GM21529 (cell line): Measurements from ENCODE around the gene IL22RA1.

Experiments
- ATAC-seq: cut with Tn5 transposase; IDR thresholded peaks from one replicate; pipeline ENCODE4 v1.9.1; 2021; ENCODE audit not compliant: unreplicated experiment

Gene IL22RA1

DNA sequence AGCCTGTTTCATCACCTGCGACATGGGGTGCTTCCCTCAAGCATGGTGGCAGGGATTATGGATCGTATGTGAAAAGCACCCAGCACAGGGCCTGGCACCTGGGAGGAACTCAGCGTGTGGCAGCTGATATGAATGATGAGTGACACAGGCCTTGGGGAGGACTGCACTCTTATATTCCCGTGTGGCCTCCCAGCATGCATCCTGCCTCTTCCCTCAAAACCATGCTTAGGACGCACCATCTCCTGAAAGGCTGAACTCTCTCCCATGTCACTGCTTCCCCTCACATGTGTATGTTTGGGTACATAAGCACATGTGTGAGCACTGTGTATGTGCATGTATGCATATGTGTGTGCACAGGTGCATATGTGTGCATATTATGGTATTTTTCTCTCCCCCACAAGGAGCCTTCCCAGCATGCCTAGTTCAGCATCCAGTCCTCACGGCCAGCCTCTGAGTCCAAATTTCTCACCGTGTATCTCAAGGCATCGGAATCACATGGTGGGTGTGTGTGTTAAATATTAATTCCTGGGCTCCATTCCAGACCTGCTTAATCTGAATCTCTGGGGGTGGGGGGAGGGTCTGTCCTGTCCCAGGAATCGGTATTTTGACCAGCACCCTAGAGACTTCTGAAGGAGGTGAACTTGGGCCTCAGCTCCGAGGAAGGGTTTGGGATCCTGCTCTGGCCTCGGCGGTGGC lies 43.8 kb downstream of the IL22RA1 start:
- no peak for ATAC-seq

DNA sequence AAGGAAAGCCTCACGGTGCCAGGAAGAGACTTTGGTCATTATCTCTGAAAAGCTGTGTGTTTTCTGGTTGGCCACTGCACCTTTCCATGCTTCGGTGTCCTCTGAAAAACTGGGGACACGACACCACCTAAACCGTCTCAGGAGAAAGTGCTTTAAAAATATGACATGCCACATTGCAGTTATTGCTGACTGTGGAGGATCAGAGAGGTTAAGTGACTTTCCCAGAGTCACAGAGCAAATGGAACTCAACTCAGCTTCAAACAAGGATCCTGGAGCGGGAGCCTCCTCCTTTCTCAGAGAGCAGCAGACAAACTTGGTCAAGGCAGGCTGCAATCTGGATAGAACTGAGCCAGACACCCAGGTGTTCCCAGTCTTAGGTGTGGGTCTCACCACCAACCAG lies 44.8 kb downstream of the IL22RA1 start:
- no peak for ATAC-seq

DNA sequence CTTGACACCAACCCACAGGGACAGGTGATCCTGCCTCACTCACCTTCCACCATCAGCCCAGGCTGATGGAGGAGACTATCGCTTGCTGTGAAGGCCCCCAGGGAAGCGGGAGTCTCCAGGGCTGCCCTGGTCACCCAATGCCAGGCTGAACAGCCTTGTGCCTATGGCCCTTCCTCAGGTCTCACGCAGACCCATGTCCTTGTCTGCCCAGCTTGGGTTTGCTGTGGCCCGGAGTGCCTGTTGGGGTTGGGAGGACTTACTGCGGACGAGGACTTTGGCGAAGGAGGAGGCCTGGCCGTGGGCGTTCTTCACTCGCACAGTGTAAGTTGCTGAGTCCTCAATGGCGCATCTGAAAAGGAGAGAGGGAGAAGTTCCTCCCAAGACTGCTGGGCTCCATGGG lies 45.3 kb downstream of the IL22RA1 start:
- no peak for ATAC-seq

DNA sequence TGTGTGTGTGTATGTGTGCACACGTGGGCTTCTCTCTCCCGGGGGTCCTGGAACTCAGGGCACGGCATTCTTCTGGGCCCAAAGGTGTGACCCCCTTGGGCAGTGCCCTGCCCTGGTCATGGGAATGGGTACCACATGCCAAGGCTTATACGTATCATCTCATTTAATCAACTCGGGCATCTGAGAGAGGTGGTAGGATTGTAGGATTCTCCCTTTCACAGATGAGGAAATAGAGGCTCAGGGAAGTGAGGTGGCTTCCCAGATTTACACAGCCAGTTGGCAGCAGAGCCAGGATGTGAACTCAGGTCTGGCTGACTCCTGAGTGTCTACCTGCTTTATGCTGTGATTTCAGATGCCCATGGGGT lies 46.2 kb downstream of the IL22RA1 start:
- no peak for ATAC-seq

DNA sequence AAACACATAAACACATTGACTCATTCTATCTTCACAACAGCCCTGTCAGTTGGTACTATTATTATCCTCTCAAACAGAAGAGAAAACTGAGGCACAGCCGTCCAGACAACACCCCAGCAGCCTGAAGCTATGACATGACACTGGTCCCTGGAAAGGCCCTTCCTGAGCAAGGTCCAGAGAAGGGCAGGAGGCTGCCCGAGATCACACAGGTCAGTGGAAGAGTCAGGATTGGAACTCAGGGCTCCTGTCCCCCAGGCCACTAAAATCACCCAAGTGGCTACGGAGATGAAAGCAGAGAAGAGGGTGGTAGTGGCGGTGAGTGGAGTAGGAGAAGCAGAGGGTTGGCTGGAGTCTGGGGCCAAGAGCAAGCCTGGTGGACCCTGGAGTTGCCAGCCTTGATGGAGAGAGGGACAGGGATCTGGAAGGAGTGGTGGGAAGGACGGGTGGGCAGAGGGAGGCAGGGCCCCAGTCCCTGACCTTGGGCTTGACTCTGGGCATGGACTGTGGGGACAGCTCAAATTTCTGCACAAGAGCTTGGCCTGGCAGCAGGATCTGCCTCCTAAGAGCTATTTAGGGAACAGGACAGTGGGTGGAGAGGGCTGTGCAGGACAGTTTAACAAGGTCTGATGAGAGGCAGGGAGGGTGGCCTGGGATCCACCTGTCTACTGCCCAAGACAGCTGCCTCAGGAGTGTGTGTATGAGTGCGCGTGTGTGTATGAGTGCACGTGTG lies 46.8 kb downstream of the IL22RA1 start:
- no peak for ATAC-seq

DNA sequence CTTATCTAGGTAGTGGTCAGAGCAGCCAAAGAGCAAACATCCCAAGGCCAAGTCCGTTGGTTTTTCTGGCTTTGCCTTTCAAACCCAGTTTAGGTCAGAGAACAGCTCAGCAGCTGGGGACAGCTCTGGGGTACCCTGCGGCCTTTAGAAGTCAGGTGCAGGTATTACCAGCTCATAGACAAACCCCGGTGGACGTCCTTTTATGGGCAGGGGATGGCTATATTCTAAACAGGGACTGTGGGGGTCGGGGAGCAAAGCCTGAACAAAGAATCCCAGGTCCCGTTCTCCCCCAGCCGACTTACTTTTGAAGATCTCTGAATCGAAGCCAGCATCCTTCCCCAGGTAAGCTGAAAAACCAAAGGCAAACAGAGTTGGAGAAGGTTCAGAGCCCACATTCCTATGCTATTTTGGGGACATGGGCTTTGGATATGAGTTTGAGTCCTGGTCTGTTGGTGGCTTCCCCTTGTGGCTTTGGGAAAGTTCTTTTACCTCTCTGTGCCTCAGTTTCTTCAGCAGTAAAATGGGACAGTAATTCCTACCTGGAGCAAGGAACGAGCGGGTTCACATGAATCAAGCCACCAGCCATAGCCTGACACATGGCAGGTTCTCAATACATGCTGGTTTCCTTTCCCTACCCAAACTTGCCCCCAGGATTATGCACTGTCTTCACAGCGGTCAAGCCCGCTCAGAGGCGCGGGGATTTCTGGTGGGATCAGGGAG lies 47.6 kb downstream of the IL22RA1 start:
- ATAC-seq: no peak

DNA sequence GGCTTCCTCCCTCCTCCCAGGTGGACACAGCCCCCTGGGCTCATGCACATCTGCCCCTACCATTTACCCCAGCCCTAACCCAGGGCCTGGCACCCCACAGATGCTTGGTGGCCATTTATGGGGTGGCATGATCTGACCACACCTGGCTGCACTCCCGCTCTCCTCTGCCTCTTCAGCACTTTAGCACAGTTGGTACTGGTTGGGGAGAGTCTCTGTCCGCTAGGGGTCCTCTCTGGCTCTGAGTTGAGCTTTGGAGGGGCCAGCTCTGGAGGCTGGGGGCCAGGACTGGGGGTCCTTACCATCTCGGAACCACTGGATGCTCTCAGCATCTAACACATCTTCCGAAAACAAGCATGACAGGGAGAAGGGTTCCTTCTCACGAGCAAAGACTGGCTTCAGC lies 48.4 kb downstream of the IL22RA1 start:
- no peak for ATAC-seq

DNA sequence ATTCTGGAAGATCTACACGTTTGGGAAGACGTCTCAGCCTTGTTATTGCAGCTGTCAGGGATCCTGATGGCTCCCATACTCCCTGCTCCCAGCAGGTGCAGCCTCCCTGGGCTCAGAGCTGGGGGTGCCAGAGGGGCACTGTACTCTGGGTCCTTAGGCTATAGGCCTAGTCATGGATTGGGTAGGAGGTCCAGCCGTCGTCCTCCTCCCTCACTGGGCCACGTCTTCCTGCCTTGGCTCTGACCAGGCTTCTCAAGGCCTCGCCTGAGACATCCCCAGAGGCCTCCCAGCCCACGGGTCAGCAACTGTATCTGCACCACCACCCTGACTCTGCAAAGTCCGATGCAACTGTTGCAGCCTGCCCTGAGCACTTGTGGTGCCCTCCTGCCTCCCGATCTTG lies 49.2 kb downstream of the IL22RA1 start:
- ATAC-seq: no peak

DNA sequence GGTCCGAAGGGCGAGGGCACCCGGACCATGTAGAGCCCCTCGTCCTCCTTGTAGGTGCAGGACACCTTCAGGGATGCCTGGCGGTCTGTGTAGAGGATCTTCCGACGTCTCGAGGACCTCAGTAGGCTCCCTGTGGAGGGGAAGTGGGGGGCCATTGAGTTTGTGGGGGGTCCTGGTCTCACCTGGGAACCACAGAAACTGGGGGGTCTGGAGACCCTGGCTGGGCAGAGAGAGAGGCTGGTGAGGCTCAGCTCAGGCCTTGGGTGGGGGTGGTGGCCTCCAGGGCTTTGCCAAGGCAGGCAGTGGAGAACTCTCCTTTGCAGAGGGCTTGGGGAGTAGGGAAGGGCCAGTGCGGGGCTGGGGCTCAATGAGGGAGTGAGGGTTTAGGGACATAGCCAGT lies 50.0 kb downstream of the IL22RA1 start:
- ATAC-seq: no peak

DNA sequence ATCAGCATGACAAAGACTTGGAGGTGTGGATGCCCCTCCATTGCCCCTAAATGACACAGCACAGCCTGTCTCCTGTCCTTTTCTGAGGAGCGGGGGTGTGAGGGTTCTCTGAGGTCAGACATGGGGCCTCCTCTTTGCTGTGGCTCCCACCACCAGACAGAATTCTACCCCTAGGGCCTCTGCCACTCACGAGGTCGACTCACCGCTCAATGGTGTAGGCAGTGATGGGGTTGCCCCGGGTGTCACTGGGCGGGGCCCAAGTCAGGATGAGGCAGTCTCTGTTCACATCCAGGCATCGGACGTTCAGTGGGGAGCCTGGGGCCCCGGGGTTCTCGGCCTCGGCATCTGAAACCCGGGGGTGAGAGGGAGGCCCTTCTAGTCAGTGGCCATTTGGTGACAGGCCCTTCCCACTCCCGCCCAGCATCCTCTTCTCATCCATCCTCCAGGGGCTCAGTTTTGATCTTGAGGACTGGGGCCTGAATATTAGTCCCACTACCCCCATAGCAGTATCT lies 50.9 kb downstream of the IL22RA1 start:
- no peak for ATAC-seq

DNA sequence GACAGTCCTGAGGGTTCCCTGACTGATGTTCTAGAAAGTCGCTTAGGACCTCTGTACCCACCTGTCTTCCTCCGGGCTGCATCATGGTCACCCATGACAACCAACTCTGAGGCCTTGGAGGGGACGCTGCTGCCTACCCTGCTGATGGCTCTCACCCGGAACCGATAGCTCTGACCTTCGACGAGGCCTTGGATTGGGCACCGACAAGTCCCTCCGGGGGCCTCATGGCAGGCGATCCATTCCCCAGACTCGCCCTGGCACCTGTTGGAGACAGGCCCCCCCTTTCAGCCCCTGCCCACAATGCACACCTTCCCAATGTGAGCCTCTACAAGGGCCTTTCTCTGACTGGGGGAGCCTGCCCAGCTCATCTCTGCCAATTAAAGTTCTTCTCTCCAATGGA lies 52.2 kb downstream of the IL22RA1 start:
- no peak for ATAC-seq

DNA sequence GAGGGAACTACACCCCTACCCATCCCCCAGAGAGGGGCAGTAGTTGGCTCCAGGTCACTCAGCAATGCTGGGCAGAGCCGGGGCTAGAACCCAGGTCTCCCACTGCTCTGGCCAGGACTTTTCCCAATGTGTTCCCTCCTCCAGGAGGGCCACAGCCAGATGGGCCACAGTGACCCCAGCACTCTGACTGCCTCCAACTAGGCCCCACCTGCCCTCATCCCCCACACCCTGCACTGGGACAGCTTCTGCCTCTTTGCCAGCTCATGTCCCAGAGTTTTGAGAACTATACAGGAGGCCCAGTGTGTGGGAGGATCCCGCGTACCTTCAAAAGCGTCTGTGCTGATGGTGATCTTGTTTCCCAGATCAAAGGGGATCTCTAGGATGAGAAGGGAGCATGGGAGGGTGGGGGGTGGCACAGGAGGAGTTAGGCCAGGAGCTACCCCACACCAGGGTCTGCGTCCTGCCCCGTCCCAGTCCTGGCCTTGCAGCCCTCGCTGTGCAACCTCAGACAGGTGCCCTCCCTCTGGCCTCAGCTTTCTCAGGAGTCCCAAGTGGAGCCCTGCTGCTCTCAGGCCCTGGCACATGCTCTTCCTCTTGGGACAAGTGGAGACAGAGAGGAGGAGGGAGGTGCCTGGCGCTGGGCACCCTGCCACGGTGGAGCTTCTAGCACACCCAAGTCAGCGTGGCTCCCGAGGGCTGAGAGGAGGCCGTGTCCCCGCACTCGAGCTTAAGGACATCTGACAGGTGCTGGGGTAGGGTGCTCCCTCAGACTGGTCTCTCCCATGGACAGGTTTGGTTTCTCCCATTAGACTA lies 53.0 kb downstream of the IL22RA1 start:
- no peak for ATAC-seq

DNA sequence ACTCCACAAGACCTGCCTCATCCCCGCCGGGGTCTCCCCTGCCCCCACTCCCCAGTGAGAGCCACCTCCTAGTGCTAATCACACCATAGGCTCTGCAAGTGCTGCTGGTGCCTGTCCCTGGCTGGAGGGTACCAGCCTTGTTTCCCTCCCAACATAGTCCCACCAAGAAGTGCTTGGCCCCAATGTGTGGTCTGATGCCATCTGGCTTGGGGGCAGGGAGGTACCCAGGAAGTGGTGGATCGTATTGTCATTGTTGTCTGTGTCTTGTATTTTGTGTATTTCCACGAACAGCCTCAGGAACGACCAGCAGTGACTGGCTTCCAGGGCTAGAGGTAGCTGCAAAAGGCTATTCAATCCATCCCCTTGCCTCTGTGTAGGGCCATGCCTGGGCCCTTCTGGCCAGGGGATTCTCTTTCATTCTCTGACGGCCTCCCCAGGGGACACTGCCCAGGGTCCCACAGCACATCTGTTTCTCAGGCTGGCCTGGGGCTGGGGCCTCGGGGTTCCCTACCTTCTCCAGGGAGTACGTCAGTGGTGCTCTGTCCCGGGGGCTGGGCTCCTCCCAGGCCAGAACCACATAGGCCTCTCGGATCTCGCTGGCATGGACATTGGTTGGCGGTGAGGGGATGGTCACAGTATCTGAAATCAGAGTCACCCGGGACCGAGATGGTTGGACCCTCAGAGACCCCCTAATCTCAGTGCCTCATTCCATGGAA lies 53.8 kb downstream of the IL22RA1 start:
- ATAC-seq: no peak

DNA sequence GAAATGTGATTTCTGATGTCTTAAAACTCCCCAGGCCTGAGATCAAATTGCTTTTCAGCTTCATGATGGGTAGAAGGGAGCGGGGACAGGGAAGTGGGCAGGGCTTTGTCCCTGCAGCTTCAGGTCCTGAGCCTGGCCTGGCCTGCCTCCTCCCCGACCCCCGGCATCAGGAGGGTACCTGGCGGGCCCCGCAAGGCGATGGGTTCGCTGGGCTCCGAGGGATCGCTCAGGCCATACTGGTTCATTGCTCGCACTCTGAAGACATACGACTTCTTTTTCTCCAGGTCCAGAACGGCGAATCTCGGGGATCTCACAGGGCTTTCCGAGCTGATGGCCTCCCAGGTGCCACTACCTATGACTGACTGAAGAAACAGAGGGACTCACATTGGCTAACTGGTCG lies 56.5 kb downstream of the IL22RA1 start:
- ATAC-seq: no peak

DNA sequence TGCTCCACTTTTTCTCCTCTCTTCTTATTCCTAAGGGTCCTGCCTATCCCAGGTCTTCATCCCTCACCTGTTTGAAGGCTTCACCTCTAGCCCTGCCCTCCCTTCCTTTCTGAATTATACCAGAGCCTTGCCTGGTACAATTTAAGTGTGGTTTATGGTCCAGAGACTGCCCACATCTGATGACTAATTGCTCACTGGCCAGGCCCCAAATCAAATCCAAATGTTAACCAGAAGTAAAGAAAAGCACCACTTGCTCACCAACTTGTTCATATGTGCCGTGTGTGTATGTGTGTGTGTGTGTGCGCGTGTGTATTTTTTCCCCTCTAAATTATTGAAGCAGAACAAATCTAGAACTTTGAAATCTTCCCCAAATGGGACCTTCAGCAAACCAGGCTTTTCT lies 57.4 kb downstream of the IL22RA1 start:
- ATAC-seq: no peak

DNA sequence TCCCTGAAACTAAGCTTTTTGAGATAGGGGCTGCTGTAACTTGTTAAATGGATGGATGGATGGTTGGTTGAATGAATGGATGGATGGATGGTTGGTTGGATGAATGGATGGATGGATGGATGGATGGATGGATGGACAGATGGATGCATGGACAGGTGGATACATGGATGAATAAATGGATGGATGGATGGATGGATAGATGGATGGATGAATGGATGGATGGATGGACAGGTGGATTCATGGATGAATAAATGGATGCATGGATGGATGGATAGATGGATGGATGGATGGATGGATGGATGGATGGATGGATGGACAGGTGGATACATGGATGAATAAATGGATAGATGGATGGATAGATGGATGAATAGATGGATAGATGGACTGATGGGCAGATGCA lies 57.9 kb downstream of the IL22RA1 start:
- no peak for ATAC-seq

DNA sequence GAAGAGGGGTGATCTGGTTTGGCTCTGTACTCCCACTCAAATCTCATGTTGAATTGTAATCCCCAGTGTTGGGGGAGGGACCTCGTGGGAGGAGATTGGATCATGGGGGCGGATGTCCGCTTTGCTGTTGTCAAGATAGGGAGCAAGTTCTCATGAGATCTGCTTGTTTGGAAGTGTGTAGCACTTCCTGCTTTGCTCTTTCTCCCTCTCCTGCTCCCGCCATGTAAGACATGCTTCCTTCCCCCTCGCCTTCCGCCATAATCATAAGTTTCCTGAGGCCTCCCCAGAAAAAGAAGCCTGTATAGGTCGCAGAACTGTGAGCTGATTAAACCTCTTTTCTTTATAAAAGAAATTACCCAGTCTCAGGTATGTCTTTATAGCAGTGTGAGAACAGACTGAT lies 58.9 kb downstream of the IL22RA1 start:
- ATAC-seq: no peak

DNA sequence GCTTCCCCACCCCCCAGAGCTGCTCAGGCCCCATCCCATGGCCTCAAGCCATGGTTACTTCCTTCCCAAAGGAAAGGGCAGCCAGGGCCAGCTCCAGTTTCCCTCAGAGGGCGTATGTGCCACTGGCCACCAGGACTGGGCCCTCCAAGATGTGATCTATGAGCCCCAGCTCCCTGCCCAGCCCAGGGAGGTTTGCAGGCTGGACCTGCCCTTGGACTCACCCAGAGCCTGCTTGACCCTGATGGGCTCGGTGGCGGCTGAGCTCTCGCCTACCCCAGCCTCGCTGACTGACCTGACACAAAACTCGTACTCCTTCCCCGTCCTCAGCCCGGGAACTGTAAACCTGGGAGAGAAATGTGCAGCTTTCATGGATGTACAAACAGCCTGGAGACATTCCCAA lies 60.6 kb downstream of the IL22RA1 start:
- no peak for ATAC-seq

DNA sequence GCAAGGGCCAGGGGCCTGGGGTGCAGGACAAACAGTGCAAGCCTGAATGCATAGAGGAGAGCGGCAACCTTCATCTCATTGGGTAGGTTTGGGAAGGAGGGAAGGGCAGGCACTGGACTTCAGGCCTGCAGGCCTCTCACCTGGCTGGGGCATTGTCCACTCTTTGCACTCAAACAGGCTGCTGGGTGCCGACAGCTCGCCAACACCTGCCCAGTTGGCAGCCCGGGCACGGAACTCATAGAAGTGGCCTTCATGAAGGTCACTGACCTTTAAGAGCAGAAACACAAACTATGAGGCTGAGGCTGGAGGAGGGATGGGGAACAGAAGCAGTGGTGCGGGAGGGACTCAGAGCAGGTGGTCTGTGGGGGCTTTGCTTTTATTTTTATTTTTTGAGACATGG lies 61.8 kb downstream of the IL22RA1 start:
- ATAC-seq: no peak

DNA sequence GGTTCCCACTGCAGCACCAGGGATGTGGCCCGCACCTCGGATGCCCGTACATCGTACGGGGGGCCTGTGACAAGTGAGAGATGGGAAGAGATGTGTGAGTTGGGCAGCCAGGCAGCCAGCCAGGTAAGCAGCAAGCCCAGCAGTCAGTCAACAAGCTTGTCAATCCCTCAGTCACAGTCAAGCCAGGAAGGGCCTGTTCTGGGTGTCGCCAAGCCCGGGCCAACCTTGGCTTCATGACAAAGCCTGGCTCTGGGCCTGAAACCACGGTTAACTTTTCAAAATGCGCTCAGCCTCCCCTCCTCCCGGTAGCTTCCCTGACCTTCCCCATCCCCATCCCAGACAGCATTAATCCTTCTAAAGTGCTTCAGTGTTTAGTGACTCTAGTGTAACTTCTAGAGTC lies 62.8 kb downstream of the IL22RA1 start:
- no peak for ATAC-seq
